T1000 (cell line): ENCODE data around the gene C16orf92.
"Not testable (repeated sequence)": the region's sequence is repeated elsewhere in the genome, so short reads cannot be mapped to it uniquely, and the experiment has no call there.

Experiments used
- DNase-seq: peaks from one replicate; lab custom pipeline; 2025; ENCODE audit warnings: mixed read lengths; lab: John Stamatoyannopoulos, UW

Gene C16orf92

GRCh38 chr16:30027588-30028437 lies 4.8 kb downstream of the C16orf92 start:
- no peak for DNase-seq

GRCh38 chr16:30028438-30029076 lies 5.6 kb downstream of the C16orf92 start:
- DNase-seq = no peak

- DNase-seq = no peak
These were observed 7.2 kb downstream of the C16orf92 start for GRCh38 chr16:30030011-30030685.

DNA sequence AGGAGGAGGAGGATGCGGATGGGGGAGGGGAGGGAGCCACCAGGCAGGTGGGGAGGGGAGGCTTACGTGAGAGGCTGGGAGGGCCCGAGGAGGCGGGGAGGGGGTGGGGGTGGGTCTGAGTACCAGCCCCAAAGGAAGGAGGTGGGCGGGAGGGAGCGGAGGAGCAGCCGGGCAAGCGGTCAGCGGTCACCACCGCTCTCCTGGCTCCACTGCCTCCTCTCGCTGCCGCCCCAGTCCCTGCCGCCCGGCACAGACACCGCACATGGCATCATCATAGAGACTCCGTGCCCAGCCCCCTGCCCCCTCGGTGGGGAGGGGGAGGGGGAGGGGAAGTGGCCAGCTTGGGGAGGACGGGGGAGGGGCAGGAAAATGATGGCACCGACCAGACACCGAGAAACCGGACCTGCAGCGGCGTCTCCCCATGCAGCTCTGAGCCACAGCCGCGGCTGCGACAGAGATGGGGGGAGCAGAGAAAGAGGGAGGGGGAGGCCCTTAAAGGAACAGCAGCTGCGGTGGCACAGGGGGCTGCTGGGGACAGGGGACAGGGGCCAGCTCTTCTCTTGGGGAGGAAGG lies 7.9 kb downstream of the C16orf92 start, which contains the start of gene TLCD3B:
TLCD3B (minus strand) TSS at position 431 of the 573 bp plus-strand sequence. CDS start 744 bp downstream, outside the sequence.
- DNase-seq = no peak

GRCh38 chr16:30031477-30031918 lies 8.5 kb downstream of the C16orf92 start:
- no peak for DNase-seq

- peak; percentile 46 for DNase-seq
These were observed 9.3 kb downstream of the C16orf92 start for GRCh38 chr16:30032083-30032819.

GRCh38 chr16:30033270-30033669 lies 10.3 kb downstream of the C16orf92 start:
- DNase-seq = no peak

DNA sequence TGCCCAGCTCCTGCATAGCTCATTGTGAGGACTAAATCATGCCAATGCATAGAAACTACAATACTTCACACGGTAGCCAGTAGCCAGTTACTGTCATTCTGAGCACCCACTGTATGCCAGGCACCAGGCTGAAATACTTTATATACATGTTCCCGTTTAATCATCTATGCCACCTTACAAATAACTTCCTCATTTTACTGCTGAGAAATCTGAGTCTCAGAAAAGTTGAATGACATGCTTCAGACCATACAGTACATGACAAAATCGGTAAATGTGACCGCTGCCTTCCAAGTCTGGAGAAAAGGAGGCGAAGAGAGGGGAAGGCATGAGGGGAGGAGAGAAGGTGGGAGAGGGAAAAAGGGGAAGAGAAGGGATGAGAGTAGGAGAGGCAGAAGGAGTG lies 17.2 kb downstream of the C16orf92 start:
- no peak for DNase-seq

- DNase-seq = not testable (repeated sequence)
These were observed 17.7 kb downstream of the C16orf92 start for GRCh38 chr16:30040690-30041089.

GRCh38 chr16:30041841-30042240 lies 18.8 kb downstream of the C16orf92 start:
- no peak for DNase-seq

GRCh38 chr16:30046178-30046577 lies 23.2 kb downstream of the C16orf92 start:
- DNase-seq = no peak

- DNase-seq = no peak
These were observed 23.6 kb downstream of the C16orf92 start for GRCh38 chr16:30046588-30046987.

- no peak for DNase-seq
These were observed 26.9 kb downstream of the C16orf92 start for GRCh38 chr16:30049871-30050270.

- DNase-seq = no peak
These were observed 28.5 kb downstream of the C16orf92 start for GRCh38 chr16:30051518-30051917.

DNA sequence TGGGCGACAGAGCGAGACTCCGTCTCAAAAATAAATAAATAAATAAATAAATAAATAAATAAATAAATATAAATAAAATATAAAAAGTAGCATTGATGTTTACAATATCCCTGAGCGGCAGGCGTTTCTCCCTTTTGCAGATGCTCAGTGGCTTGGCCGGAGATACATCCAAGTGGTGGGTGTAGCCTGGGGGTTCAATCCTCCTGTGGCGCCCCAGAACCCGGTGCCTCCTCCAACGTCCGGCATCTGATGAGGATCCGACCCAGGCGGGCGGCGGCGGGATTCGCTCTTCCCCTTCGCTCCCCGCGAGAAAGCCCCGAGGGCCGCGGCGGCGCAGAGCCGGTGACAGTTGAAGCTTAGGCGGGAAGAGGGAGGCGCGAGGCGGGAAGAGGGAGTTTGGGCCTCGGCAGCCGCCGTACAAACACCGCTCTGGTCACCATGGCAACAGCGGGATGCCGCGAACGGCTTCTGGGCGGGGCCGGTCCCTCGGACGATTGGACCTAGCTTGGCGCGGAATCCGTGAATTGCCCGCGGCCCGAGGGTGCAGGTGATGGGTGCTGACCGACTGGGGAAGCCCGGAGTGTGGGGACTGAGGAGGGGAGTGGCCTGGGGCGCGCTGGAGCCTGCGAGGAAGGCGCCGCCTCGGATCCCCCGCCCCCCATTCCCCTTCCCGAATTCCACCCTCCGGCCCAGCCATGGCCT lies 29.8 kb downstream of the C16orf92 start:
- peak; percentile 92 for DNase-seq

GRCh38 chr16:30053376-30054015 lies 30.5 kb downstream of the C16orf92 start:
- DNase-seq = peak; percentile 37

- DNase-seq = no peak
These were observed 31.5 kb downstream of the C16orf92 start for GRCh38 chr16:30054451-30054850.

DNA sequence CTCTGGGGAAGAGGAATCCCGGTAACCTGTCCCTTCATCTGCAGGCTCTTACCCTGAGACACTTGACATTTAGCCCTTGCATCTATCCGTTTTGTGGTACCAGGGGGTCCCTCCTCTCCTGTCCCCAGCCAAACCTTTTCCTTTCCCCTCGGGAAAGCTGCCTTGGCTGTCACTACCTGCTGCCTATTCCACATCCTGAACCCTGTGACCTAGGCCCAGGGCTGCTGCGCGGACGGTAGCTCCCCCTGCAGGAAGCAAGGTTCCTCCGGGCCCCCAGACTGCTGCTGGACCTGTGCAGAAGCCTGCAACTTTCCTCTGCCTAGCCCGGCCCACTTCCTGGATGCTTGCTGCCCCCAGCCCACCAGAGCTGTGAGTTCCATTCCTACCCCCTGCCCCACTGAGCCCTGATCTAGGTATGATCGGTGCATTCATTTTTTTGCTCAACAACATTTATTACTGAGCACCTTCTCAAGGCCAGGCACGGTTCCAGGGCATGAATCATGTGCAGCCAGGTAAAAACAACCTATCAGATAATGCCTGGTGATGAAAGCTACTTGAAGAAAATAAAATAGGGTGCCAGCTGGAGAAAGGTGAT lies 32.1 kb downstream of the C16orf92 start:
- DNase-seq = no peak

DNA sequence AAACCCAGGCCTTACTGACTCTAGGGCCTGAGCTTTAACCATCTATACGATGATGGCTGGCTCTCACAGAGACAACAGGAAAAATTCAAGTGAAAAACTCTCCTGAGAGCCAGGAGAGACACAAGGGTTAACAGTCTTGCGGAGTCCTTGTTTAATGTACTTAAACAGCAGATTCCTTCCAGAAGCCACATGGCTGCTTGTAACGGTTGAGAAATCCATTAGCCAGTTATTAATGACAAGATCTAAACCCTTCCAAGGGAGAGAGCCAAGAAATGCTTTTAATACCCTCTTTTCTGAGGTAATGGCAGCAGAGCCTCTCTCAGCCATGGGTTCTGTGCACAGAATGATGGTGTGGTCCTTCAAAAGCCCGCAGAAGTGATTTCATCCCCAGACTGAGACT lies 37.3 kb downstream of the C16orf92 start:
- DNase-seq = no peak
